Calu3 (cell line): ENCODE measurements around the gene HEBP1. TPM values are rescaled to one million over a fixed set of nuclear protein-coding genes. Genes with fewer than 3 reads are reported as not detected.

Experiments
- BruUV-seq: library from RNA; stranded (reverse); fragments of 400-500 nt; replicated peaks from 2 replicates; lab custom pipeline; 2021; lab: Mats Ljungman, UMichigan
- CTCF ChIA-PET: fragments of 300-600 bp; sonication (Branson Sonifier 250); formaldehyde crosslinking; loops from one replicate; lab custom pipeline; 2022; ENCODE audit warnings: antibody characterized with exemption; lab: Charles Lee
- DNase-seq: peaks from one replicate; pipeline ENCODE4 v3.0.0; 2022
- H3K27ac Mint-ChIP-seq: one replicate; pipeline ENCODE4 v1.8.0; 2022; ENCODE audit warnings: mixed read lengths; ENCODE audit not compliant: unreplicated experiment
- H3K27me3 Mint-ChIP-seq: one replicate; pipeline ENCODE4 v1.8.0; 2022; ENCODE audit warnings: mixed read lengths; ENCODE audit not compliant: unreplicated experiment
- H3K36me3 Mint-ChIP-seq: one replicate; pipeline ENCODE4 v1.8.0; 2022; ENCODE audit warnings: mild to moderate bottlenecking, moderate library complexity, mixed read lengths; ENCODE audit not compliant: insufficient read depth, unreplicated experiment
- H3K4me1 Mint-ChIP-seq: one replicate; pipeline ENCODE4 v1.8.0; 2022; ENCODE audit warnings: mild to moderate bottlenecking, low read depth, mixed read lengths; ENCODE audit not compliant: unreplicated experiment
- H3K4me3 Mint-ChIP-seq: one replicate; pipeline ENCODE4 v1.8.0; 2022; ENCODE audit warnings: mild to moderate bottlenecking, low read depth, moderate library complexity, mixed read lengths; ENCODE audit not compliant: unreplicated experiment
- H3K9me3 Mint-ChIP-seq: one replicate; pipeline ENCODE4 v1.8.0; 2022; ENCODE audit warnings: low read depth, mixed read lengths; ENCODE audit not compliant: unreplicated experiment
- CTCF ChIP-seq: fragments of 200-600 bp; IDR thresholded peaks from one replicate; pipeline ENCODE4 v1.8.0; 2022; ENCODE audit warnings: antibody characterized with exemption; ENCODE audit not compliant: unreplicated experiment
- intact Hi-C: fragments of 100-400 bp; cut with micrococcal nuclease; formaldehyde crosslinking; loops from one replicate; pipeline ENCODE4 v1.10.0; 2022; ENCODE audit not compliant: unreplicated experiment
- total RNA-seq: library from RNA; stranded (reverse); gene quantifications from 2 replicates; pipeline ENCODE4 v1.2.3, GENCODE V29; 2022

HEBP1 gene
- total RNA-seq, 1 experiment from 2014 or later, result 10.6 TPM

GRCh38 chr12:12984149-12984548 lies 15.9 kb downstream of the HEBP1 start:
- Mint-ChIP-seq H3K36me3 (no peaks in the 10 kb centered on the region), H3K9me3 (no peaks in the 10 kb centered on the region), H3K4me3 (no peak overlapping the region), H3K27ac (no peak overlapping the region), H3K27me3 (no peaks in the 10 kb centered on the region), H3K4me1 (no peaks in the 10 kb centered on the region)
- intact Hi-C loops, result loop anchor here (5.0 kb wide), 1 partner anchor 172 kb away; the partner anchor contains the start of gene DDX47
- CTCF ChIA-PET, result interaction anchor here (0.7 to 1.8 kb wide), 4 partner anchors 8 to 270 kb away, joined by 3 to 6 read pairs (median 4); no protein-coding TSS in a partner anchor
- TF ChIP-seq CTCF, result no peak
- no peak for DNase-seq
- no TSS peak for BruUV-seq

GRCh38 chr12:12983420-12984035 lies 16.5 kb downstream of the HEBP1 start:
- no peaks in the 10 kb centered on the region for H3K27me3 Mint-ChIP-seq
- BruUV-seq, result no TSS peak
- peak; percentile 25 for TF ChIP-seq CTCF

DNA sequence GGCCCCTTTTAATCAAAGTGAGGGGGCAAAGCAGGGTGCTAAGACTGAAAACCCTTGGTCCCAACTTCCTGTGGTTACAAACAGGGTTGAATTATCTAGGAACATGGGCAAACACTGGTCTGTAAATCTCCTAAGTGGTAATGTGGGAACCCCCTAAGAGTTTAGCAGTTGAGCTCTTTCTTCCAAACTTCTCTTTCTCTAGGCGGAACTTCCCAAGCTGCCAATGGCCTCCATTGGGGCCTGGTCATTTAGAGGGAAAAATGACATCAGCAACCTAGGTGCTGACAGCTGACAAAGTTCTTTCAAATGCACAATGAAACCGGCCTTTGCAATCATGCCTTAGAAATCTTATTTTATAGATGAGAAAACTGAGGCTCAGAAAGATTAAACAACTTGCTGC lies 17.7 kb downstream of the HEBP1 start:
- no peak overlapping the region for H3K4me3 Mint-ChIP-seq
- no peak for DNase-seq
- intact Hi-C loops, result loop anchor here (2.0 to 5.0 kb wide), 2 partner anchors 170 to 194 kb away; partner anchors contain the start of gene DDX47
- H3K4me1 Mint-ChIP-seq, result no peaks in the 10 kb centered on the region
- CTCF ChIA-PET, result interaction anchor here (0.5 to 1.8 kb wide), 3 partner anchors 12 to 229 kb away, joined by 3 to 6 read pairs (median 3); no protein-coding TSS in a partner anchor
- no peaks in the 10 kb centered on the region for H3K27me3 Mint-ChIP-seq
- BruUV-seq, result no TSS peak
- no peak overlapping the region for H3K27ac Mint-ChIP-seq
- no peak for TF ChIP-seq CTCF
- no peaks in the 10 kb centered on the region for H3K9me3 Mint-ChIP-seq
- H3K36me3 Mint-ChIP-seq, result no peaks in the 10 kb centered on the region

More at GRCh38 chr12:12983420-12984035, 16.5 kb downstream of the HEBP1 start:
- CTCF ChIA-PET, result interaction anchor here (1.1 to 1.8 kb wide), 3 partner anchors 13 to 228 kb away, joined by 3 to 6 read pairs (median 3); no protein-coding TSS in a partner anchor
- H3K4me1 Mint-ChIP-seq, result no peaks in the 10 kb centered on the region
- H3K4me3 Mint-ChIP-seq, result no peak overlapping the region
- intact Hi-C loops, result loop anchor here (2.0 to 5.0 kb wide), 2 partner anchors 171 to 195 kb away; partner anchors contain the start of gene DDX47
- DNase-seq, result peak; percentile 32
- no peaks in the 10 kb centered on the region for H3K36me3 Mint-ChIP-seq
- no peaks in the 10 kb centered on the region for H3K9me3 Mint-ChIP-seq
- no peak overlapping the region for H3K27ac Mint-ChIP-seq

GRCh38 chr12:12979731-12980259 lies 20.3 kb downstream of the HEBP1 start:
- no peak overlapping the region for H3K27ac Mint-ChIP-seq
- intact Hi-C loops, result loop anchor here (5.0 to 10.0 kb wide), 3 partner anchors 62 to 255 kb away; partner anchors contain the start of gene DDX47
- peaks cover 8% of the 10 kb centered on the region for H3K4me1 Mint-ChIP-seq
- H3K9me3 Mint-ChIP-seq, result no peaks in the 10 kb centered on the region
- CTCF ChIA-PET, result interaction anchor here (0.6 kb wide), 1 partner anchor 35 kb away, joined by 3 read pairs; no protein-coding TSS in a partner anchor
- H3K36me3 Mint-ChIP-seq, result no peaks in the 10 kb centered on the region
- H3K4me3 Mint-ChIP-seq, result no peak overlapping the region
- TF ChIP-seq CTCF, result no peak
- DNase-seq, result no peak
- BruUV-seq, result no TSS peak
- no peaks in the 10 kb centered on the region for H3K27me3 Mint-ChIP-seq
